HUES48 (cell line): ENCODE results near the gene FAM53A.

Experiments used
- H3K27ac ChIP-seq: one replicate; pipeline ENCODE4 v1.7.0; 2013; ENCODE audit warnings: low read depth, low read length, inconsistent platforms
- H3K27me3 ChIP-seq: 2 replicates; pipeline ENCODE4 v1.6.1; 2013; ENCODE audit warnings: mild to moderate bottlenecking, low read length; ENCODE audit not compliant: control insufficient read depth, insufficient read depth
- H3K36me3 ChIP-seq: 2 replicates; pipeline ENCODE4 v1.6.1; 2013; ENCODE audit warnings: low read length; ENCODE audit not compliant: control insufficient read depth, insufficient read depth
- H3K4me1 ChIP-seq: 2 replicates; pipeline ENCODE4 v1.6.1; 2013; ENCODE audit warnings: mild to moderate bottlenecking, low read length; ENCODE audit not compliant: control insufficient read depth, insufficient read depth
- H3K4me3 ChIP-seq: 2 replicates; pipeline ENCODE4 v1.5.1; 2013; ENCODE audit warnings: mild to moderate bottlenecking, low read depth, low read length
- H3K9ac ChIP-seq: 2 replicates; pipeline ENCODE4 v1.6.1; 2013; ENCODE audit warnings: mild to moderate bottlenecking, low read depth, low read length, moderate library complexity
- H3K9me3 ChIP-seq: 2 replicates; pipeline ENCODE4 v1.6.1; 2013; ENCODE audit warnings: low read length; ENCODE audit not compliant: control insufficient read depth, insufficient read depth

Gene FAM53A

GRCh38 chr4:1624519-1624910 lies 59.6 kb downstream of the FAM53A start:
- H3K9me3 ChIP-seq = no peaks in the 10 kb centered on the region; the same call in none of the 2 replicates
- H3K4me1 ChIP-seq = no peaks in the 10 kb centered on the region
- no peak overlapping the region for H3K27ac ChIP-seq
- no peaks in the 10 kb centered on the region for H3K36me3 ChIP-seq
- no peaks in the 10 kb centered on the region for H3K27me3 ChIP-seq
- no peak overlapping the region for H3K9ac ChIP-seq
- H3K4me3 ChIP-seq = no peak overlapping the region

- Histone ChIP-seq H3K27me3 (no peaks in the 10 kb centered on the region), H3K4me3 (no peak overlapping the region), H3K27ac (no peak overlapping the region), H3K9me3 (no peaks in the 10 kb centered on the region; the same call in none of the 2 replicates), H3K4me1 (no peaks in the 10 kb centered on the region), H3K9ac (no peak overlapping the region), H3K36me3 (no peaks in the 10 kb centered on the region)
Measured at GRCh38 chr4:1623821-1624518, 60.1 kb downstream of the FAM53A start.

GRCh38 chr4:1623400-1623799 lies 60.7 kb downstream of the FAM53A start:
- H3K4me3 ChIP-seq = no peak overlapping the region
- H3K27ac ChIP-seq = no peak overlapping the region
- no peak overlapping the region for H3K9ac ChIP-seq
- H3K4me1 ChIP-seq = no peaks in the 10 kb centered on the region
- H3K27me3 ChIP-seq = no peaks in the 10 kb centered on the region
- H3K36me3 ChIP-seq = no peaks in the 10 kb centered on the region
- no peaks in the 10 kb centered on the region; the same call in none of the 2 replicates for H3K9me3 ChIP-seq

DNA sequence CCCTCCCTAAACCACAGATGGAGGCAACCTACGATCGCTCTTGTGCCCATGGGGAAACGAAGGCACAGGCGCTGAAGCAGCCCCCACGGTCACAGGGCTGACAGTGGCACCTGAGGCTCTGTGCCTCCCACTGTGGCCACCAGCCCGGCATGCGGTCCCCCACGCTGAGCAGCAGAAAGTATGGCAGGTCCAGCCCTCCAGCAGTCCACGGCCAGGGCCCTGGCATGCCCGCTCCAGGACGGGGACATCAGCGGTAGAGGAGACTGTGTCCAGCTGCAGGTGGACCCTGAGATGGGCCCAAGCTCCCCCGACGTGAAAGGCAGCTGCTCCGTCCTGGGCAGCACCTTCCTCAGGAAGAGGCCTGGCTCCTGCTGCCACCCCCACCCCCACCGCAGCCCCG lies 61.2 kb downstream of the FAM53A start:
- Histone ChIP-seq H3K9ac (no peak overlapping the region), H3K4me1 (no peaks in the 10 kb centered on the region), H3K9me3 (no peaks in the 10 kb centered on the region; the same call in none of the 2 replicates), H3K36me3 (no peaks in the 10 kb centered on the region), H3K4me3 (no peak overlapping the region), H3K27me3 (no peaks in the 10 kb centered on the region), H3K27ac (no peak overlapping the region)

- no peaks in the 10 kb centered on the region for H3K36me3 ChIP-seq
- no peaks in the 10 kb centered on the region; the same call in none of the 2 replicates for H3K9me3 ChIP-seq
- H3K4me1 ChIP-seq = no peaks in the 10 kb centered on the region
- H3K4me3 ChIP-seq = no peak overlapping the region
- no peaks in the 10 kb centered on the region for H3K27me3 ChIP-seq
- no peak overlapping the region for H3K9ac ChIP-seq
- no peak overlapping the region for H3K27ac ChIP-seq
Measured at GRCh38 chr4:1622238-1622637, 61.9 kb downstream of the FAM53A start.

- H3K36me3 ChIP-seq = no peaks in the 10 kb centered on the region
- H3K4me1 ChIP-seq = no peaks in the 10 kb centered on the region
Measured at GRCh38 chr4:1621526-1621925, 62.6 kb downstream of the FAM53A start.

DNA sequence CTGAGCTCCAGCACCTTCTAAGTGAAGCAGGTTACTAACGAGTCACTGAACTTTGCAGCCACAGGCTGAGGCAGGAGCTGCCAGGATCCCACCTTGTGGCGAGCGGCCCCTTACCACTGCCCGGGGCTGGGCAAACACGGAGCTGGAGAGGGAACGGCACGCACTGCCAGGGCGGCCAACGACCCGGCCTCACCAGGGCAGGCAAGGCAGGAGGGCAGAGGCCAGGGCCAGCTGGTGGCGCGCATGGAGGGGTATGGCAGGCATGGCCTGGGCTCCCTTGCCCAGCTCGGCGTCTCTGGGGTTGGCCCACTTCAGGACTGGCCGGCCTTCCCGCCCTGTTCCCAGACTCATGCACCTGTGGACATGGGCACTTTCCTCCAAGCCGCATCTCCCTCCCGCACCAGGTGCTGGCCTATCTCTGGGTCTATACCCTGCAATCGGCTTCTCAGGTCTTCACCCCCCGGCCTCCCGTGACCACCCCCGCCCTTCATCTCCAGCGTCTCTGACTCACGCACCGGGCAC lies 64.9 kb downstream of the FAM53A start:
- Histone ChIP-seq H3K9me3 (no peaks in the 10 kb centered on the region; the same call in 1 of the 2 replicates), H3K27ac (no peak overlapping the region), H3K4me1 (no peaks in the 10 kb centered on the region), H3K27me3 (no peaks in the 10 kb centered on the region), H3K9ac (no peak overlapping the region), H3K36me3 (no peaks in the 10 kb centered on the region), H3K4me3 (no peak overlapping the region)

More at GRCh38 chr4:1621526-1621925, 62.6 kb downstream of the FAM53A start:
- Histone ChIP-seq H3K9ac (no peak overlapping the region), H3K4me3 (no peak overlapping the region), H3K27me3 (no peaks in the 10 kb centered on the region), H3K27ac (no peak overlapping the region), H3K9me3 (no peaks in the 10 kb centered on the region; the same call in 1 of the 2 replicates)

GRCh38 chr4:1618438-1618837 lies 65.7 kb downstream of the FAM53A start:
- no peaks in the 10 kb centered on the region for H3K36me3 ChIP-seq
- H3K27me3 ChIP-seq = no peaks in the 10 kb centered on the region
- no peaks in the 10 kb centered on the region for H3K4me1 ChIP-seq
- H3K4me3 ChIP-seq = no peak overlapping the region
- H3K9me3 ChIP-seq = no peaks in the 10 kb centered on the region; the same call in 1 of the 2 replicates
- no peak overlapping the region for H3K9ac ChIP-seq
- no peak overlapping the region for H3K27ac ChIP-seq

DNA sequence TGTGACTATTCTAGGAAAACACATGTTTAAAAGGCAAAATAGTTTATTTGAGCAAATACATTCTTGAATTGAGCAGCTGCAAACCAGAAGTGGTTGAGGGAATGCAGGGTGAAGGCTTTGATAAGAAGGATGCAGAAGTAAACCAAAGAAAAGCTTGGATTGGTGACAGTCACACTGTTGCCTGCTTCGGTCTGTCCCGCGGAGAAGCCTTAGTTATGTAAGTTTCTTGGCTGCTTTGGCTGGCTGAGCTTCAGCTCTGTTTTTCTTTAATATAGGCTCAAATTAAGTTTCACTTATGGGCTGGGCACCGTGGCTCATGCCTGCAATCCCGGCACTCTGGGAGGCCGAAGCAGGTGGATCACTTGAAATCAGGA lies 67.6 kb downstream of the FAM53A start:
- no peaks in the 10 kb centered on the region for H3K4me1 ChIP-seq
- no peak overlapping the region for H3K27ac ChIP-seq

DNA sequence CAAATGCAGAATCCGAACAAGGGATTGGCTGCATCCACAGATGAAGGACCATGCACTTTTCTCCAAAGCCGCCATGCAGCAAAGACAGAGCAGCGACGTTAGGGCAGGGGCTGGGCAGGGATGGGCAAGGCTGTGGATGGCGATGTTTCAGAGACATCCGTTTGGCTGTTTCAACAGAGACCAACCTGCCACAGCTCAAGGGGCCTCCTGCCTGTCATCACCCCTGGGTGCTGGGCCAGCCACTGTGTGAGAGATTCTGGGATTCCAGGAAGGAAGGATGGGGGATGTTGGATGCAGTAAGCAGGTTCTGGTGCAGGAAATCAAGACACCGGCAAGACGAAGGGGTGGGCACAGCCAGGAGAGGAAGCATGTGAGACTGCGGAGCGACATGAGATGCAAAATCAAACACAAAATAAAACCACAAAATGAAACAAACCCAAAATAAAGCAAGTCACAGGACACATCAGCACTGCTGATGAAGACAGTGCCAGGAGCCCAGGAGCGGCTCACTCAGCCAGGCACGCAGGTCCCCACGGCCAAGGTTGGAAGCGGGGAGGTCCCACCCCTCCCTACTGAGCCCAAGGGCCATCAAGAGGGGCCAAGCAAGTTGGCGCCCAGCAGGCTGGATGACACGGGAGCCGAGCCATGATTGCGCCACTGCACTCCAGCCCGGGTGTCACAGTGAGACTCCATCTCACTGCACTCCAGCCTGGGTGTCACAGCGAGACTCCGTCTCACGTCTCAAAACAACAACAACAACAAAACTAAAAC lies 68.1 kb downstream of the FAM53A start:
- no peak overlapping the region for H3K4me3 ChIP-seq
- no peaks in the 10 kb centered on the region; the same call in 1 of the 2 replicates for H3K9me3 ChIP-seq
- H3K36me3 ChIP-seq = no peaks in the 10 kb centered on the region
- no peak overlapping the region for H3K9ac ChIP-seq
- H3K4me1 ChIP-seq = no peaks in the 10 kb centered on the region
- H3K27me3 ChIP-seq = no peaks in the 10 kb centered on the region
- no peak overlapping the region for H3K27ac ChIP-seq

More for the DNA sequence above, 67.6 kb downstream of the FAM53A start:
- Histone ChIP-seq H3K27me3 (no peaks in the 10 kb centered on the region), H3K9me3 (no peaks in the 10 kb centered on the region; the same call in 1 of the 2 replicates), H3K4me3 (no peak overlapping the region), H3K9ac (no peak overlapping the region), H3K36me3 (no peaks in the 10 kb centered on the region)
